Measurements from ENCODE around the gene EMSY. TPM values are rescaled to one million over a fixed set of nuclear protein-coding genes. Genes with fewer than 3 reads are reported as not detected.

Gene EMSY
- total RNA-seq, 1 donor: 25.6 TPM

DNA sequence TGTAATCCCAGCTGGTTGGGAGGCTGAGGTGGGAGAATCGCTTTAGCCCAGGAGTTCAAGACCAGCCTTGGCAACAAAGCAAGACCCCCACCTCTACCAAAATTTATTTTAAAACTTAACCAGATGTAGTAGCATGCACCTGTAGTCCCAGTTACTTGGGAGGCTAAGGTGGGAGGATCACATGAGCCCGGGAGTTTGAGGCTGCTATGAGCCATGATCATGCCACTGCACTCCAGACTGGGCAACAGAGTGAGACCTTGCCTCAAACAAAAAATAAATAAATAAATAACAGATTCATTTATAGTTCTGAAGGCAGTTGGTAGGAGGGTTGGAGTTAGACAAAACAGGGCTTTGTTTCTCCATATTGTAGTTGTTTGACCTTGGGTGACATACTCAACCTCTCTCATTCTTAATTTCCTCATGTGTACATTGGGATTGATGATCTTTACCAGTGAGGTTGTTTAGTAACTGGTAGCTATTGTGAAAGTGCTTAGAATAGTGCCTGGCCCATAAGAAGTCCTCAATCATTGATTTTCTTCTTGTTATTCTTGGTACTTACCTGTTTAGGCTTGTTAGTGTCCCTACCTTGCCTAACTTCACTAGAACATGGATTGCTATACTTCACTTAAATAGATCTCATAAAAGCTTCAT, 79.1 kb downstream of the EMSY start:
- Histone ChIP-seq H3K9me3 (ENCODE audit: low read depth, low read length) (no peaks in the 10 kb centered on the region), H3K4me3 (ENCODE audit: low read length) (no peak overlapping the region)

DNA sequence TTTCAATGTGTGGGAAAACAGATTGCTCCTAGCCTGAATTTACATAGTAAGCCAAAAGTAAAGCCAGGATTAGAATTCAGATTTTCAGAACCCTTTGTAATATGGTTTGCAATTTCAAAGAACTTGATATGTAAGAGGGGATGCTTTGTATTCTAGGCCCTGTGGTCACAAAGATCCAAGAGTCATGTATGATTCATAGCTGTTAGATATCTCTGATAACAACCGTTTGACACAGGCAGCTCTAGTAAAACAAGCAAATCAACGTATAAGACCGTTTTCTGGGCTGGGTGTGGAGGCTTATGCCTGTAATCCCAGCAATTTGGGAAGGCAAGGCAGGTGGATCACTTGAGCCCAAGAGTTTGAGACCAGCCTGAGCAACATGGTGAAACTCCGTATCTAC, 79.6 kb downstream of the EMSY start:
- no peak overlapping the region for H3K4me3 ChIP-seq (ENCODE audit: low read length)
- H3K27me3 ChIP-seq (ENCODE audit: insufficient read depth, low read length): no peaks in the 10 kb centered on the region
- no peaks in the 10 kb centered on the region for H3K9me3 ChIP-seq (ENCODE audit: low read depth, low read length)
- H3K4me1 ChIP-seq (ENCODE audit: insufficient read depth, low read length): no peaks in the 10 kb centered on the region

More for the DNA sequence above, 79.1 kb downstream of the EMSY start:
- Histone ChIP-seq H3K4me1 (ENCODE audit: insufficient read depth, low read length) (no peaks in the 10 kb centered on the region), H3K27me3 (ENCODE audit: insufficient read depth, low read length) (no peaks in the 10 kb centered on the region)

DNA sequence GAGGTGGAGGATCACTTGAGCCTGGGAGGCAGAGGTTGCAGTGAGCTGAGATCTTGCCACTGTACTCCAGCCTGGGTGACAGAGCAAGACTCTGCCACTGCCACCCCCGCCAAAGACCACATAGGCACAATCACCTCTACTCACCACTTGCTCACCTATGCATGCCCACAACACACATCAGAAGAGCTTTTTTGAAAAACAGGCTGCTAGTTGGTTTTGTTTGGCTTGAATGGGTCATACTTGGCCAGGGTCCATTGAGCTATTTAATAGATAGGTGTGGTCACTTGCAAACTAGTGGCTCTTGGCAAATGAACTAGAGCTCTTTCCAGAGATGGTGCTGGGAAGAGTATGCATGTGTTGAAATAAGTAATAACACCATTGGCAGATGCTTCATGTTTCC, 80.1 kb downstream of the EMSY start:
- no peaks in the 10 kb centered on the region for H3K27me3 ChIP-seq (ENCODE audit: insufficient read depth, low read length)
- H3K4me1 ChIP-seq (ENCODE audit: insufficient read depth, low read length): no peaks in the 10 kb centered on the region
- H3K4me3 ChIP-seq (ENCODE audit: low read length): no peak overlapping the region
- no peaks in the 10 kb centered on the region for H3K9me3 ChIP-seq (ENCODE audit: low read depth, low read length)

DNA sequence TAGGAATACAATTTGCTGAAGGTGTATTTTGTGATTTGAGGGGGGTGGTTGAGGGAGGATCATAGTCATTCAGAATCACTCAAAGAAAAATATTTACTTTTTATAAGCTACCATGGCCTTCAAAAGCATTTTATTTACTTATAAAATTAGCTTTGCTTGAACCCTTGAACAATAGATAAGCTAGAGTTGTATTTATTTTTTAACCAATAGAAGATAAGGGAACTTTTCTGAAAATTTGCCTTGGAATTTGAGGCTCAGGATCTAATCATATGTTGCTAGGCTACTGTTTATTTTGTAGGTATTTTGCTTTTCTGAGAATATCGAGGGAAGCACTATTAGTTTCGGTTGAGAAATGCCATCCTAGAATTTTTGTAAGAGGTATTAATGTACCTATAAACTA, 82.1 kb downstream of the EMSY start:
- no peaks in the 10 kb centered on the region for H3K9me3 ChIP-seq (ENCODE audit: low read depth, low read length)
- no peaks in the 10 kb centered on the region for H3K4me1 ChIP-seq (ENCODE audit: insufficient read depth, low read length)
- H3K27me3 ChIP-seq (ENCODE audit: insufficient read depth, low read length): no peaks in the 10 kb centered on the region

DNA sequence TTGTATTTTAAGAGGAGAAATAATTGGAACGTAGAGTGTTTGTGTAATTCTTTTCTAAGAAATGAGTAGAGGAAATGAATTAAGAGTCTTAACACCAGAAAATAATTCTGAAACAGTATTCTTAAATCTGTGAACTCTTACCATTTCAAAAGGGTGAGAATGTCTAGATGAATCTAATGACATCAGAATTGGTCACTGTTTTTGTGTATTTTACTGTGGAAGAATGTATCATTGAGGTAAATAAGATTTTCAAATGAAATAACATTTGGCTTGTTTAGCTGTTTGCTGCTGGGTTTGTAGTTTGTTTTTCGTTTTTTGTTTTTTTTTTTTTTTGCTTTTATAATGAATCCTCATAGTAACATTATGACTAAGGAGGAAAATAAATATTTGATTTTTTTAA, 97.6 kb downstream of the EMSY start:
- no peaks in the 10 kb centered on the region for H3K9me3 ChIP-seq (ENCODE audit: low read depth, low read length)
- H3K4me3 ChIP-seq (ENCODE audit: low read length): no peak overlapping the region
- no peaks in the 10 kb centered on the region for H3K27me3 ChIP-seq (ENCODE audit: insufficient read depth, low read length)
- H3K4me1 ChIP-seq (ENCODE audit: insufficient read depth, low read length): no peaks in the 10 kb centered on the region

More for the DNA sequence above, 82.1 kb downstream of the EMSY start:
- H3K4me3 ChIP-seq (ENCODE audit: low read length): no peak overlapping the region

DNA sequence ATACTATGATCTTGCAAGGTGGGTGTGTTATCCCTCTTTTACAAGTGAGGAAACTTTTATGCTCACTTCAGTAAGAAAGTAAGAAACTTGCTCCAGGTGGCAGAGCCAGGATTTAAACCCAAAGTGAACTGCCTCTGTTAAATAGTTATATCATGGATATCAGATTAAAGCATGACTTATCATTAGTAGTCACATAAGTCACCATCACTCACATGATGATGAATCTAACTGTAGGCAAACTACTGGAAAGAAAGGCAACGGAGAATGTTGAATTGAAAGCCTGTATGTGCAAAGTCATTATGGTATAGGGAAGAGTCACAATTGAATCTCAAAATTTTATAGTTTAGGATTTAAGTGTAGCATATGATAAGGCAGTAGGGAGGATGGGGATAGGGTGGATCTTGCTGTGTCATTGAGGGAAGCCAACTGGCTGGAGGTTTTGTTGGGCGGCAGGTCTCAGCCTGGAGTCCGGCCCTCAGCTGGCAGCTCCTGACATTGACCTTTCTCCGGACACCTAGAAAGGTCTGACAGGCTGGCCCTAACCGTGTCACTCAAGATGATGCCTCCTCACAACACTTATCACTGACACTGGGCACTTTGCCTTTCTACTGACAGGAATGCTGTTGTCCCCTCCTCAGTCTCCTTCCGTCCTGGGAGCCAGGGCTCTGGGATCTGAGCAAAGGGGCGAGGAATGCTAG, 98.3 kb downstream of the EMSY start:
- H3K4me3 ChIP-seq (ENCODE audit: low read length): no peak overlapping the region
- H3K4me1 ChIP-seq (ENCODE audit: insufficient read depth, low read length): no peaks in the 10 kb centered on the region
- no peaks in the 10 kb centered on the region for H3K9me3 ChIP-seq (ENCODE audit: low read depth, low read length)
- H3K27me3 ChIP-seq (ENCODE audit: insufficient read depth, low read length): no peaks in the 10 kb centered on the region

DNA sequence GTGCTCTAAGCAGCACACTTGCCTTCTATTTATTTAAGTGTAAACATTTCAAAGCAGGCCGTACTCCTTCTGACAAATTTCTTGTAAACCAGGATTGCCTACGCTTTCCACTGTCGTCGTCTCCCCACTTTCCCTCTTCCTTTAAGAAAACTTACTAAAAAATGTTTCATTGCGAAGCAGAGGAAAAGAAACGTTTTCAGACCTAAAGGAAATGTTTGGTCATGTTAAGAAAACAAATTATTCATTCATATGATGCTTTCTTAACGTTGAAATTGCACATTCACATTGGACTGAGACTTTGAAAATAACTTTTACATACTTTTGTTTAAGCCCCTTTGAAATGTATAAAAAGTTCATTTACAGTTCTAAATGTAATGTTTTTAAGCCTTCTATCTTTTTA, 106.0 kb downstream of the EMSY start:
- no peaks in the 10 kb centered on the region for H3K4me1 ChIP-seq (ENCODE audit: insufficient read depth, low read length)
- no peak overlapping the region for H3K4me3 ChIP-seq (ENCODE audit: low read length)
- H3K9me3 ChIP-seq (ENCODE audit: low read depth, low read length): no peaks in the 10 kb centered on the region
- H3K27me3 ChIP-seq (ENCODE audit: insufficient read depth, low read length): no peaks in the 10 kb centered on the region

DNA sequence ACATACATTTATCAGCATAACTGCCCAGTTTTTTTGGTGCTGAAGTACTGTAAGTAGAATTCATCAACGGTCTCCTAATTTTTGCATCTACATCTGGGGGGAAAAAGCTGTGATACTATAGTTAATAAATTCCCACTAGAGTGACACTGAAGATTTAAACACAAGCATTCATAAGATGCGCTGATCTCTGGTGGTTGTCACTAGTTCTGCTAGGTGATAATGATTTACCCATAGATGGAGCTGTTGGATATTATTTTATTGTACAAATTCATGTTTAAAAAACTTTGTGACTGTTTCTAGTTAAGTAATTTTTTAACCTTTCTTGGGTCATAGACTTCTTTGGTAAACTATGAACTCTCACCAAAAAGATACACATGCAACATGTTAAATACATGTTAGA, 106.6 kb downstream of the EMSY start:
- H3K9me3 ChIP-seq (ENCODE audit: low read depth, low read length): no peaks in the 10 kb centered on the region
- no peaks in the 10 kb centered on the region for H3K4me1 ChIP-seq (ENCODE audit: insufficient read depth, low read length)
- H3K27me3 ChIP-seq (ENCODE audit: insufficient read depth, low read length): no peaks in the 10 kb centered on the region
- H3K4me3 ChIP-seq (ENCODE audit: low read length): no peak overlapping the region

DNA sequence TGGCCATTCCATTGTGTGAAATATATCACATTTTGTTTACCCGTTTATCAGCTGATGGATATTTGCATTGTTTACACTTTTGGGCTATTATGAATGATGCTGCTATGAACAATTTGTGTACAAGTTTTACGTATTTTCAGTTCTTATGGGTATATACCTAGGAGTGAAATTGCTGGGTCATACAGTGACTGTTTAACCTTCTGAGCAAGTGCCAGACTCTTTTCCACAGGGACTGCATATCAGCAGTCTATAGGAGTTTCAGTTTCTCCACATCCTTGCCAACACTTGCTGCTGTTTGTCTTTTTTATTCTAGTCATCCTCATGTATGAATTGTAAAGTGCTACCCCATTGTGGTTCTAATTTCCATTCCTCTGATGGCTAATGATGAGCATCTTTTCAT, 108.2 kb downstream of the EMSY start:
- no peaks in the 10 kb centered on the region for H3K4me1 ChIP-seq (ENCODE audit: insufficient read depth, low read length)
- no peaks in the 10 kb centered on the region for H3K9me3 ChIP-seq (ENCODE audit: low read depth, low read length)
- H3K27me3 ChIP-seq (ENCODE audit: insufficient read depth, low read length): no peaks in the 10 kb centered on the region
- no peak overlapping the region for H3K4me3 ChIP-seq (ENCODE audit: low read length)

DNA sequence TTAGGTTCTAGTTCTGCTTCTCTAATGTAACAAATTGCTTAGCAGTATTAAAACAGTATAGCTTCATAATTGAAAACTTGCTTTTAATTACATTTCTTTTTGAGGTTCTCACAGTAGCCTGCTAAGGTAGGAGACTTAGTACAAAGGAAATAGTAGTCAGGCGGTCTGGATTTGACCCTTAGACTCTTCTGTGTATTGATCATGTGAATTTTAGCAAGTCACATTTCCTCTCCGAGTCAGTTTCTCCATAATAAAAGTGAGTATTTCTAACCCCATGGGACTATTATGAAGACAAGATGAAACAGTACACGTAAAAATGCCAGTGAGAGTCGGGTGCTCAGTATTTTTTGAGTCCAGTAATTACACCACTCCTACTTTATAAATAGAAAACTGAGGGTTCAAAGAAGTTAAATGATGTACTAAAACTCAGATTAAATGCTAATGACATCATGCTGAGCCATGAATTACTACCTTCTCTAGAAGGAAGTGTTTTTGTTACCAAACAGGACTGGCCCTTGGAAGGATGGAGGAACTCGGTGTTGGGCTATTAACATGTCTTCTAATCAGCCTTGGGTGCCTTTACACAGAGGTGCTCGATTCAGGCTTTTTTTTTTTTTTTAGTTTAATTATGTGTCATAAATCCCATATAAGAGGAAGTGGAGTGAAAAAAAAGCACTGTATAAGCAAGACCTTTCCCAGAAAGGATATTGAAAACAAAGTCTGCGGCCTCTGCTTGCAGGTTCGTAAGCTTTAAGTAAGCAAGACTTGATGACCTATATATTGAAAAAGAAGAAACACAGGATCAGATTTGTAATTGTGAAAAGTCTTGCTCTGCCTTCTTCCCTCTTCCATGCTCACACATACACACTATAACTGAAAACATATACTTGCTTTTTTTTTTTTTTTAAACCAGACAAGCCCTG, 109.0 kb downstream of the EMSY start:
- Histone ChIP-seq H3K9me3 (ENCODE audit: low read depth, low read length) (no peaks in the 10 kb centered on the region), H3K27me3 (ENCODE audit: insufficient read depth, low read length) (no peaks in the 10 kb centered on the region), H3K4me3 (ENCODE audit: low read length) (no peak overlapping the region), H3K4me1 (ENCODE audit: insufficient read depth, low read length) (no peaks in the 10 kb centered on the region)

DNA sequence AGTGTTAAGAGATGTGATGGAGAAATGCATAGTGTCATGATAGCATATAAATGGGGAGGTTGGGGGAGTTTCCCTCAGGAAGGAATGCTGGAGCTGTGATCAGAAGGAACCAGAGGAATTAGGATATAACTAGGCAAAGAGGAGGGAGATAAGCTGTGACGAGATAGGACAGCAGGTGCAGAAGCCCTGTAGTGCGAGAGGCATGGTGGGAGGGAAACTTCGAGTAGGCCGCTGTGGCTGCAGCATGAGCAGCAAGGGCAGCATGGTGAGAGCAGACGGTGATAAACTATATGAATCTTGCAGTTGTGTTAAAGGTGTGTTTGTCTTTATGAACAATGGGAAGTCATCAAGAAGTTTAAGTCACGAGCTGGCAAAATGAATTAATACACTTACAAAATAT, 109.9 kb downstream of the EMSY start:
- no peaks in the 10 kb centered on the region for H3K9me3 ChIP-seq (ENCODE audit: low read depth, low read length)
- H3K27me3 ChIP-seq (ENCODE audit: insufficient read depth, low read length): no peaks in the 10 kb centered on the region
- no peaks in the 10 kb centered on the region for H3K4me1 ChIP-seq (ENCODE audit: insufficient read depth, low read length)
- H3K4me3 ChIP-seq (ENCODE audit: low read length): no peak overlapping the region

DNA sequence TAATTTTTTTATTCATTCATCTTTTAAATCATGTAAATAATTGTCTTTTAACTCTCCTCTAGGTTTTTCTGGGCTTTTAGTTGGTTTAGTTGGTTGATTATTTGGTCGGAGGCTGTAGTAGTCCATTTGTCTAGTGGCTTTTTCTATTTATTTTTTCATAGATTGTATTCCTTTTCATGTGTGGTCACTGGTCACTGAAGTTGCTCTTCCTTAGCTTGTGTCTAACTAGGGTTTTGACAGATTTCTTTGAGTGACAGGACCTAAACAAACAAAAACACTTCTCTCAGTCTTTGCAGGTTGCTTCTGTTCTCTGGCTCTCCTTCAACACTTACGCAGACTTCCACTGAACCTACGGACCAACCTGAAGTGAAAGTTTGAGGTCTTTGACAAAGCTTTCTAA, 112.6 kb downstream of the EMSY start:
- Histone ChIP-seq H3K4me3 (ENCODE audit: low read length) (no peak overlapping the region), H3K27me3 (ENCODE audit: insufficient read depth, low read length) (no peaks in the 10 kb centered on the region), H3K9me3 (ENCODE audit: low read depth, low read length) (no peaks in the 10 kb centered on the region), H3K4me1 (ENCODE audit: insufficient read depth, low read length) (no peaks in the 10 kb centered on the region)

DNA sequence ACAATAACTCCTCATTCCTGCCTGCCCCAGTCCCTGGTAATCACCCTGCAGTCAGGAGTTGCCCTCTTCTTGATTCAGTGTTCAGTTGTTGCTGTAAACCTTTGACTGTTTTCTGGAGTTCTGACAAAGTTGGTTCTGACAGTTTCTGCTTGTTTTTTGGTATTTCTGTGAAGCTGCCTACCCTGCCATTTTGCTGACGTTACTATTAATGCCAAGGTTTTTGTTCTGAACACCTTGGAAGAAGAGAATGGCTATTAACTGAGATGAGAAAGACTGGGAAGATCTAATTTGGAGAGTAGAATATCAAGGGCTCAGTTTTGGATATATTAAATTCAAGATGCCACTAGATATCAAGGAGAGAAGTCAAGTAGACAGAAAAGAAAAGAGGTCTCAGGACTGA, 113.7 kb downstream of the EMSY start:
- Histone ChIP-seq H3K27me3 (ENCODE audit: insufficient read depth, low read length) (no peaks in the 10 kb centered on the region), H3K4me3 (ENCODE audit: low read length) (no peak overlapping the region), H3K9me3 (ENCODE audit: low read depth, low read length) (no peaks in the 10 kb centered on the region), H3K4me1 (ENCODE audit: insufficient read depth, low read length) (no peaks in the 10 kb centered on the region)

DNA sequence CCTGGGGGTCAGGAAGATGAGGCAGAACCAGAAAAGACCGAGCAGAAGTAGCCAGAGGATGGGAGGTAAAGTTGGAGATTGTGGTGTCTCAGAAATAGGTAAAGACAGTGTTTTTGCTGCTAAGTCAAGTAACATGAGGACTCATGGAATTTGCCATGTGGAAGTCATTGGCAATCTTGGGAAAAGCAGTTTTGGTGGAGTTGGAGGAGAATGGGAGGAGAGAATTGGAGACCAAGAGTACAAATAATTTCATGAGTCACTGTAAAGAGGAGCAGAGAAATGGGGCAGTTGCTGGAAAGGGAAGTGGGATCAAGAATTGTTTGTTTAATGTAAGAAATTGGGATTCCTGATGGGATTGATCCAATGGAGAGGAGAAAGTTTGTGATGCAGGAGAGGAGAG, 114.1 kb downstream of the EMSY start:
- H3K9me3 ChIP-seq (ENCODE audit: low read depth, low read length): no peaks in the 10 kb centered on the region
- no peaks in the 10 kb centered on the region for H3K4me1 ChIP-seq (ENCODE audit: insufficient read depth, low read length)
- H3K4me3 ChIP-seq (ENCODE audit: low read length): no peak overlapping the region
- no peaks in the 10 kb centered on the region for H3K27me3 ChIP-seq (ENCODE audit: insufficient read depth, low read length)

DNA sequence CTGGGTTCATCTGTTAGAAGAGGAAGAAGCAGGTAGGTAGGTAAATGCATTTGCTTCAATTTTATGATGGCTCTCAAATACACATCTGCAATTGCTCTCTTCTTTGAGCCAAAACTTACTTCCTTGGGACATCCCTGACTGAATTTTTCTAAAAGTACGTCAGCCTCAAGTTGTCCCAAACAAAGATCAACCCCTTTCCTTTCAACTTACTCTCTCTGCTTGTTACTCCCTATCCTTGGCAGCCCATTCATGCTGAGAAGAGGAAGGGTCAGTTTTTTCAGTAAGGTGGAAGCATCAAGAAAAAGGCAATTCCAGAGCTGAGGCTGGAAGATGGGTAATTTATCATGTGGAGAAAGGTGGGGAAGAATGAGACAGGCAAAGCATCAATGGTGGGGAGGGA, 114.5 kb downstream of the EMSY start:
- H3K4me1 ChIP-seq (ENCODE audit: insufficient read depth, low read length): no peaks in the 10 kb centered on the region
- no peak overlapping the region for H3K4me3 ChIP-seq (ENCODE audit: low read length)
- H3K9me3 ChIP-seq (ENCODE audit: low read depth, low read length): no peaks in the 10 kb centered on the region
- H3K27me3 ChIP-seq (ENCODE audit: insufficient read depth, low read length): no peaks in the 10 kb centered on the region

Data from mononuclear cell (primary cell).